Measurements from ENCODE around the gene CEPT1.
"Not testable (repeated sequence)": the region's sequence is repeated elsewhere in the genome, so short reads cannot be mapped to it uniquely, and the experiment has no call there.

The CEPT1 gene

DNA sequence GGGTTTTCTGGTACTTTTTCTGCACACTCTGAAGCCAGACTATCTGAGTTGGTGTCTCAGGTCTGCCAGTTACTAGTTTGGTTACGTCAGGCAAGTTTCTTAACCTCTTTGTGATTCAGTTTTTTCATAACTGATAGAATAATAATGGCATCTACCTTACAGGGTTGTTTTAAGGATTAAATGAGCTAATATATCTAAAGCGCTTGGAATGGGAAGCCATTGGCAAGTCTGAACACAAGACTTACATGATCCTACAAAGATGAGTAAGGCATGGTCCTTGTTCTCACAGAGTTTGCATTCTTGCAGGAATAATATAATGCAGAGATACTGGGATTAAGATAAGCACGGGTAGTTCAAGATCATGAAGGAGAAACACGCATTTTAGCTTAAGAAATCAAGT, 69.6 kb downstream of the CEPT1 start:
- Mint-ChIP-seq H3K27me3 (no peaks in the 10 kb centered on the region), H3K9me3 (no peaks in the 10 kb centered on the region), H3K4me3 (no peak overlapping the region), H3K36me3 (no peaks in the 10 kb centered on the region), H3K4me1 (peaks cover 95% of the 10 kb centered on the region), H3K27ac (peak overlapping the region; percentile 63)

DNA sequence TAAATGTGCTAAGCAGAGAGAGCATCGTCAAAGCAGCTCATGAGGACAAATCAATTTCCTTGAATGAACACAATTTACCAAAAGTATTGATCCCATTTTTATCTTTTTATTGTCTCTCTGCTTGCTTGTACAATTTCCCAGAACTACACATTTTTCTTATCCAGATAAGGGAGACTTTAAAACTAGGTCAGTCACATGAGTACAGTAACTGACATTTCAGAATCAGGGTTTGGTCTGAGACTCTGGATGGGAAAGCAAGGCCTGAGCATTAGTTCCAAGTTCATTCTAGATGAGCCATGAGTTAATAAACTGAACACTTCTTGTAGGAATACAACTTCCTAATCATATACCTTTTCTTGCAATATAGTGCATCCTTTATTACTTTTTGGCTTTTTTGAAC, 71.9 kb downstream of the CEPT1 start:
- peak overlapping the region; percentile 15 for H3K27ac Mint-ChIP-seq
- H3K27me3 Mint-ChIP-seq: no peaks in the 10 kb centered on the region
- no peaks in the 10 kb centered on the region for H3K36me3 Mint-ChIP-seq
- H3K4me1 Mint-ChIP-seq: peaks cover 95% of the 10 kb centered on the region
- H3K4me3 Mint-ChIP-seq: no peak overlapping the region
- peaks cover 3% of the 10 kb centered on the region for H3K9me3 Mint-ChIP-seq

DNA sequence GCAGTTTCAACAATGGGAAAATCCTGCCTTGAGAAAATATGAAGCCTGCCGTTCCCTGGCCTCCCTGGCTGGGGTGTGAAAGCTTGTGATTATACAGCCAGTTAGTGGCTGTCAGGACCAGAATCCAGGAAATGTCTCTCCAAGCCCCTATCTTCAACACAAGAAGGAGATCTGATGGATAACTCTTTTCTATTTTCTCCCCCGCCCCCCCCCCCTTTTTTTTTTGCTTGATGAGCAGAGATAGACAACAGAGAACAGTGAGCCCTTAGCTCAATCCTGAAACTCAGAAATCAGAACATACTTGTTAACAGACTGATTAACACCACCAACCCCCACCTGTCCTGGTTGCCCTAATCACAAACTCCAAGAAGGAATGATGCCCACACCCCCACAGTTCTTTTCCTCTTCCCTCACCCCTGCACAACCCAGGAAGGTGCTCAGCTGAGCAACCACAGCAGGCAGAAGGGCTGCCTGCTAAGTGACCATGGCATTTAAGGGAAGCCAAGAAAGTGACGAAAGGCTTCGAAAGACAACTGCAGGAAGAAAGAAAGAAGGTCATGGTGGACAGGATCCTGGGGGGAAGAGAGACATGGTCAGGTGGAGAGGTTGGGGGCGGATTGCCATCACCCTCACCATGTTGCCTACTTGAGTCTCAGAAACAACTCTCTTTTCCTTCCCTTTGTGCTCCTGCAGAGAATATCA, 72.8 kb downstream of the CEPT1 start:
- Mint-ChIP-seq H3K4me3 (peak overlapping the region; percentile 76), H3K36me3 (no peaks in the 10 kb centered on the region), H3K4me1 (peaks cover 95% of the 10 kb centered on the region), H3K27me3 (no peaks in the 10 kb centered on the region), H3K9me3 (peaks cover 12% of the 10 kb centered on the region), H3K27ac (peak overlapping the region; percentile 97)

DNA sequence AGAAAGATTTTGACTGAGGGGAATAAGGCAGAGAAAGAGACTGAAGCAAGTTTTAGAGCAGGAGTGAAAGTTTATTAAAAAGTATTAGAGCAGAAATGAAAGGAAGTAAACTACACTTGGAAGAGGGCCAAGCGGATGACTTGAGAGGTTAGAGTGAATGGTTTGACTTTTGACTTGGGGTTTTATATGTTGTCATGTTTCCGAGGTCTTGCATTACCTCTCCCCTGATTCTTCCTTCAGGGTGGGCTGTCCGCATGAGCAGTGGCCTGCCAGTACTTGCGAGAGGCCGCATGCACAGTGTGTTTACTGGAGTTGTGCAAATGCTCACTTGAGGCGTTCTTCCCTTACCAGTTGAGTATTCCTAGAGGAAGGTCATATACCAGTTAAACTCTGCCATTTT, 73.4 kb downstream of the CEPT1 start:
- Mint-ChIP-seq H3K36me3 (no peaks in the 10 kb centered on the region), H3K4me3 (peak overlapping the region; percentile 76)

DNA sequence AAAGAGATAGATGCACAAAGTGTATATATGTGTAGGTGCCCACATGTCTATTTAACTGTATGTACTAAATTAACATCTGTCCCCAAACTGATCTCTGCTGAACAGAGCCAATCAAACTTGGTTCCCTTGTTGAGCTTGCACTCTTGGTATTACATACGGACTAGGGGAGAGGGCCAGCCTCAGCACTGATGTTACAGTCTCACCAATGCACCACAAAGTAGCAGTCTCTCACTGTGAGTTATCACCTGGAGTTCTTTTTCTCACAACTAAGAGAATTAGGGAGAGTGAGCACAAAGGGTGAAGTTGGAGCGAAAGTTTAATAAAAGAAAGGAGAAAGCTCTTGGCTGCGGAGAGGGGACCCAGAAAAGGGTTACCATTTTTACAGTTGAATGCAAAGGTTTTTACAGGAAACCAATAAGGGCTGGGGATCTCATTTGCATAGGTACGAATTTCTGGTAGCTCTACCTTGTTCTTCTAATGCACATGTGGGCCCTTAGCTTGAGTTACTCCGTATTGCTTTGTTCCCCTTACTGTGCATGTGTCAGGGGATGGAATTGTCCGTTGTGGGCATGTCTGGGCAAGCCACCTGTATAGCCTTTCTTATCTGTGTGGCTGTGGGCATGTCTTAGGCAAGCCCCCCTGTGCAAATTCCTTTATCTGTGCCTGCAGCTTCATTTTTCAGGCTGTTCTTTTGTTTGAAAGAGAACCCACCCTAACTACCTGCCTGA, 74.2 kb downstream of the CEPT1 start:
- H3K4me3 Mint-ChIP-seq: peak overlapping the region; percentile 76
- peak overlapping the region; percentile 97 for H3K27ac Mint-ChIP-seq
- H3K4me1 Mint-ChIP-seq: peaks cover 94% of the 10 kb centered on the region
- no peaks in the 10 kb centered on the region for H3K36me3 Mint-ChIP-seq
- H3K27me3 Mint-ChIP-seq: no peaks in the 10 kb centered on the region
- H3K9me3 Mint-ChIP-seq: peaks cover 17% of the 10 kb centered on the region

More for the DNA sequence above, 73.4 kb downstream of the CEPT1 start:
- H3K27ac Mint-ChIP-seq: peak overlapping the region; percentile 97
- no peaks in the 10 kb centered on the region for H3K27me3 Mint-ChIP-seq
- H3K9me3 Mint-ChIP-seq: peaks cover 17% of the 10 kb centered on the region
- peaks cover 95% of the 10 kb centered on the region for H3K4me1 Mint-ChIP-seq

DNA sequence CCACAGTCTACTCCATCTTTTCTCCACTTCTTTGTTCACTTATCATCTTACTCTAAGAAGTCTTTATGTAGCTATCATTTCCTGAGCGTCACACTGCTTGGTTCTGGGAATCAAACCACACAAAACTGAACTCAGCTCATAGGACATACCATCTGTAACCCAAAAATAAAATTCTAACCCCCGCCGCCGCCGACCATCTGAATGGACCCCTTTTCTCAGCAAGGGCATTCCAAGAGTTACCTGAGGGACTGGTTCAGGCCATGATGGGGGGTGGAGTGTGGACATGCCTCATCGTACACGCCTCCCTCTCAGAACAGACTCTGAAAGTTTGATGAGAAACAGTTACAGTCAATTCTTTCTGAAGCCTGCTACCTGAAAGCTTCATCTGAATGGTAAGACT, 74.9 kb downstream of the CEPT1 start:
- H3K4me3 Mint-ChIP-seq: peak overlapping the region; percentile 76
- H3K36me3 Mint-ChIP-seq: no peaks in the 10 kb centered on the region
- H3K9me3 Mint-ChIP-seq: peaks cover 17% of the 10 kb centered on the region
- peaks cover 94% of the 10 kb centered on the region for H3K4me1 Mint-ChIP-seq
- H3K27me3 Mint-ChIP-seq: no peaks in the 10 kb centered on the region
- H3K27ac Mint-ChIP-seq: peak overlapping the region; percentile 97

DNA sequence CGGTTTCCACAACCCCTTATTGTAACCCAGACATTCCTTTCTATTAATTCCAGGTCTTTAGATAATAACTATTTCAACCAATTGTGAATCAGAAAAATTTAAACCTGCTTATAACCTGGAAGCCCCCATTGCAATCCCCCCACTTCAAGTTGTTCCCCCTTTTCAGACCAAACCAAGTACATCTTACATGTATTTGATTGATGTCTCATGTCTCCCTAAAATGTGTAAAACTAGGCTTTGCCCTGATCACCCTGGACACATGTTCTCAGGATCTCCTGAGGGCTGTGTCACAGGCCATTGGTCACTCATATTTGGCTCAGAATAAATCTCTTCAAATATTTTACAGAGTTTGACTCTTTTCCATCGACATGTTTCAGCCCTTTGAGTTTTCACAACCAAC, 75.3 kb downstream of the CEPT1 start:
- not testable (repeated sequence) for H3K27me3 Mint-ChIP-seq, H3K36me3 Mint-ChIP-seq
- Mint-ChIP-seq H3K4me1 (peaks cover 94% of the 10 kb centered on the region), H3K27ac (peak overlapping the region; percentile 97), H3K9me3 (peaks cover 17% of the 10 kb centered on the region), H3K4me3 (peak overlapping the region; percentile 76)

DNA sequence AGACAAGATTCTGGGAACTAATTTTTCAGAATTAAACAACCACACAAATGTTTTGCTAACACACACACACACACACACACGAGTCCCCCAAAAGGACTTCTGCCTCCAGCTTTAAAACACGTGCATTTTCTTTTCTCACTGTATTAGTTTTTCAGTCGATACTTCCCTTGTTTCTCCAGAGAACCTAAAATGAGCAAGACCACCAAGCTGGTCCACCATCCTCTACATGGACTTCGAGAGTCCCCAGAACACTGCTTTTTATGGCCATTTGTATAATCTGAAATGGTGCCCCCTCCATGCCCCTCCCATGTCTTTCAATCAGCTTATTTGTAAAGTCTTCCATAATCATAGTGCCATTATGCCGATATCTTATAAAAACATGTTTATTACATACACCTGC, 76.7 kb downstream of the CEPT1 start:
- Mint-ChIP-seq H3K36me3 (no peaks in the 10 kb centered on the region), H3K4me3 (peak overlapping the region; percentile 60), H3K27ac (peak overlapping the region; percentile 97), H3K4me1 (peaks cover 99% of the 10 kb centered on the region), H3K9me3 (peaks cover 17% of the 10 kb centered on the region), H3K27me3 (no peaks in the 10 kb centered on the region)

- H3K4me1 Mint-ChIP-seq: peaks cover 99% of the 10 kb centered on the region
- peak overlapping the region; percentile 97 for H3K27ac Mint-ChIP-seq
- H3K36me3 Mint-ChIP-seq: no peaks in the 10 kb centered on the region
- H3K9me3 Mint-ChIP-seq: peaks cover 17% of the 10 kb centered on the region
- H3K4me3 Mint-ChIP-seq: peak overlapping the region; percentile 60
- no peaks in the 10 kb centered on the region for H3K27me3 Mint-ChIP-seq
Measured at GRCh38 chr1:111217183-111217910, 77.3 kb downstream of the CEPT1 start.

DNA sequence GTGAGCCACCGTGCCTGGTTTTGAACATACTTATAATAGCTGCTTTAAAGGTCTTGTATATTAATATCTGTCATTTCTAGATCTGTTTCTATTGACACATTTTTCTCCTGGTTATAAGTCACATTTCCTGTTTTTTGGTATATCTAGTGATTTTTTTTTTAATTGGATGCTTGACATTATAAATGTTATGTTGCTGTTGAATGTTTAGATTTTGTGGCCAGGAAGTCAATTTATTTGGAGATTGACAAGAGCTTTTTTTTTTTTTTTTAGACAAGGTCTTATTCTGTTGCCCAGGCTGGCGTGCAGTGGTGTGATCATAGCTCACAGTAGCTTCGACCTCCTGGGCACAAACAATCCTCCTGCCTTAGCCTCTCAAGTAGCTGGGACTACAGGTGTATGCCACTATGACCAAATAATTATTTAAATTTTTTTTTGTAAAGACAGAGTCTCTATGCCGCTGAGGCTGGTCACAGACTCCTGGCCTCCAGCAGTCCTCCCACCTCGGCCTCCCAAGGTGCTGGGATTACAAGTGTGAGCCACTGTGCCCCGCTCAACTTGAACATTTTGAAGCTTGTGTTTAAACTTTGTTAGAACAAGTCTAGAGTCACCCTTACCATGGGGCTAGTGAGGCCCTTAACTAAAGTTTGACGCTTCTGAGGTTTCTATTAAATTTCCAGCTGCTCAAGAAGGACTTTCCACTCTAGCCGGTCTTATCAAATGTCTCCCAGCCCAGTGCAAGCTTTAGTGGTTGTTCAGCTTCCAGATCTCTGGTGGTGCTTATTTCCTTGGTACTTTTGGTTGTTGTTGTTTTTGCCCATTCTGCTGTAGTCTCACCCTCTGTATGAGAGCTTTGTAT, 78.9 kb downstream of the CEPT1 start:
- Mint-ChIP-seq H3K27ac (peak overlapping the region; percentile 98), H3K4me3 (peak overlapping the region; percentile 80), H3K4me1 (peaks cover 96% of the 10 kb centered on the region), H3K9me3 (peaks cover 17% of the 10 kb centered on the region), H3K36me3 (no peaks in the 10 kb centered on the region), H3K27me3 (no peaks in the 10 kb centered on the region)

DNA sequence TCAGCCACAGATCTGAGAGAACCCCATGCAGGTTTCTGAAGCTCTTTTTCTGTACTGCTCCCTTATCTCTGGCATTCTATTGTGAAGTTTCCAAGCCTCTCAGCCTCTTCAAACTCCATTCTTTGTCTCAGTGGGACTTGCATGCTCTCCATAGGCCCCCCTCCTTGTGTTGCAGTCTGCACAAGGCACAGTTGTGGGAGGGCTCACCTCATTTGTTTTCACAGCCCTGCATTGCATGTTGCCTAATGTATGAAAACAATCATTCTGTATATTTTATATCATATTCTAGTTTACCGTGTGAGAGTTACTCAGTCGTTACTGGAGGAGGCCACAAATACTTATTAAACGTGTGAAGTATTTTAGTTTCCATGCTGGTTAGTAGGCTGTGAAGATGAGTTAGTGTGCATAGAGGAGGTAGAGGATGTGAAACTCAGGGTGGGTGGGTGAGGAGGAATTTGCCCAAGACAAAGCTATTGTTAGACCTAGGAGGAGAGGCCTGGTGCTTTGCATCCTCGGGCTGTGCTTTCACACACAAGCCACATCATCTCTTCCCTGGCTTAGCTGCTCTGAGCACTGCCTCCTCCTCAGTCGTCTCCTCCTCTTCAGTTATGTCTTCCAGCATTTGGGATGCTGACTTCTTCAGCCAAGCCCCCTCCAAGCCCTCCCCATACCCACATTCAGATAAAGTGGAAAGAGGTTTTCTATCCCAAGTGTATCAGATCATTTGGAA, 79.7 kb downstream of the CEPT1 start:
- Mint-ChIP-seq H3K27me3 (no peaks in the 10 kb centered on the region), H3K9me3 (peaks cover 17% of the 10 kb centered on the region), H3K4me3 (peak overlapping the region; percentile 80), H3K27ac (peak overlapping the region; percentile 98), H3K4me1 (peaks cover 96% of the 10 kb centered on the region), H3K36me3 (no peaks in the 10 kb centered on the region)

DNA sequence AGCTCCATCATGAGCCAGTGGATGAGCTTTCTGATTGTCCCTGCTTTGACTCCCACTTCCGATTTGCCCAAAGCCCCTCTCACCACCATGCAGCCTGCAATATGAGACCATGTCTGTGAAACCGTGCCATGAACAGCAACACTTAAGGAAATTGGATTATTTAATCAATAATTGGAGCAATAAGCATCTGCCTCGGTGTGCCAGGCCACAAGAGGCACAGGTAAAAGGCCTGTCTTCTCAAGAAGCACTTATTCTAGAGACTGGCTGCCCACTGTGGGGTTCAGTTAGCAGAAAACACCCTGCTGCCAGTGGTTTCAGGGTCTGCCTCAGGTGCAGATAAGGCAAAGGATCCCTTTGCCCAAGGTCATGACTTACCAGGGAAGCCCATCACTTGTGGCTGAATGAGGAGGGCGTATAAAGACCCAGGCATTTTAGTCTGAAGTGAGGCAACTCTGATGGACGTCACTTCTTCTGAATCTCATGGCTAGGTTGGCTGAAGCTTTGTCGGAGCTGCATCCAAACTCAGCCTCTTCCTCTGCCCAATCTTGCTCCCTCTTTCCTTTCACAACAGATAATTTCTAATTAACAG, 80.4 kb downstream of the CEPT1 start:
- H3K9me3 Mint-ChIP-seq: peaks cover 17% of the 10 kb centered on the region
- peaks cover 96% of the 10 kb centered on the region for H3K4me1 Mint-ChIP-seq
- peak overlapping the region; percentile 87 for H3K4me3 Mint-ChIP-seq
- no peaks in the 10 kb centered on the region for H3K36me3 Mint-ChIP-seq
- peak overlapping the region; percentile 92 for H3K27ac Mint-ChIP-seq
- H3K27me3 Mint-ChIP-seq: no peaks in the 10 kb centered on the region

GRCh38 chr1:111221276-111221632, 81.2 kb downstream of the CEPT1 start:
- Mint-ChIP-seq H3K27ac (peak overlapping the region; percentile 100), H3K4me3 (peak overlapping the region; percentile 87), H3K9me3 (peaks cover 17% of the 10 kb centered on the region), H3K27me3 (no peaks in the 10 kb centered on the region), H3K36me3 (no peaks in the 10 kb centered on the region), H3K4me1 (peaks cover 96% of the 10 kb centered on the region)

DNA sequence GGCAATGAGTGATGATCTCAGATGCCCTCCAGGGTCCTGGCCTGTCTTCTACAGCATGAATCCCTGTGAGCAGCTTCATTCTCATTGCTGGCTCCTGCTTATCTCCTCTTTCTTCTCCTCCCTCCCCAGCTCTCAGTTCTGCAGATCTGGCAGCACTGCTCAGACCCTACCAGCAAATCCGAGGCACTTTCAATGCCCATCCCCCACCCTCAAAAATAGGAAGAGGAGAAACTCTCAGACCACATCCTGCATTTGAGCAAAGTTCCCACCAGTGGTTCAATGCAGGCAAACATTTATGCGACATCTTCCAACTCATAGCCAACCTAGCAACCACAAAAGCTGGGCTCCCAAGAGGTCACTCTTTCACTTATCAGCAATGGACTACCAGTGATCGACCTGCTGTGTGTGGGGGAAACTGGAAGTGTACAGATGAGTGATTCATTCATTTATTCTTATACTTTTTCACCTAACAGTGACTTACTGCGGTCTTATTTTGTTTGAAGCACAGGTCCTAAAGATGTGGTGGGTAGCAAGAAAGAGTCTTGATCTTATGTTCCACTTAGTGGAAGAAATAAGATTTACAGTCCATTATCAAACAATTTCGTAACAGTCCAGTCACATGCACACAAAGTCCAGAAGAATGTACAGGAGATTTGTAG, 81.7 kb downstream of the CEPT1 start:
- Mint-ChIP-seq H3K4me3 (peak overlapping the region; percentile 87), H3K4me1 (peaks cover 96% of the 10 kb centered on the region), H3K36me3 (no peaks in the 10 kb centered on the region), H3K27ac (peak overlapping the region; percentile 100), H3K27me3 (no peaks in the 10 kb centered on the region), H3K9me3 (peaks cover 16% of the 10 kb centered on the region)
